Measurements from ENCODE around the gene MUCL1. TPM values are rescaled to one million over a fixed set of nuclear protein-coding genes. Genes with fewer than 3 reads are reported as not detected.

The MUCL1 gene
- total and polyA plus RNA-seq, 2 of the 13 experiments (the other 11 are each of a cell fraction or from before 2014, with no cell fraction given): not detected

DNA sequence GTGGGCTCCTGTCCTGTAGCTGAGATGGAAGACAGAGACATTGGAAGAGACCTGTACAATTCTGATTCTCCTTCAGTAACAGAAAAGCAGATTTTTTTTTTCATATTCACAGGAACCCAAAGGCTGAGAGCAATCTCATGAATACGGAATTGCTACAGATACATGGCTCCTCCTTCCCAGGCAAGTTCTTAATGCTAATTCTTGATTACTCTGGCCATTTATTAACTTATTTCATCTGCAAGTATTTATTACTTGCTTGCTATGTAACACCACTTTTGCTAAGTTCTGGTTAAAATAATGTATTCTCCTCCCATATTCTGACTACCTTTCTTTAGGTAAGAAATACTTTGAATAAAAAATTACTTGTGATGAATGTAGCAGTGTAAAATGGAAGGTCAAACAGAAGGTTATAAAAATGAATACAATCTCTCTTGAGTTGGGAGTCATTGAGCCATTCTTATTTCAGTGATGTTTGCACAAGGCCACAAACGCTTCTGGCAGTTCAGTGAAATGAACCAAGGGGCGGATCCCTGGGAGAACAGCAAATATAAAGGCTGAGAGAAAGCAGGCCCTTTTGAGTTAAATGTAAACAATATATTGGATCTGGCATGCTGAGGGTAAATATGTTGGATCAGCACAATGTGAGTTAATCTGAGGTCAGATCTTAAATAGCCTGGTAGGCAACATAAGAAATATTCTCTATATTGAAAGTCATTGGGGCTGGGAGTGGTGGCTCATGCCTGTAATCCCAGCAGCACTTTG lies 37.6 kb downstream of the MUCL1 start (continued):
- TF ChIP-seq, protein P1, sequence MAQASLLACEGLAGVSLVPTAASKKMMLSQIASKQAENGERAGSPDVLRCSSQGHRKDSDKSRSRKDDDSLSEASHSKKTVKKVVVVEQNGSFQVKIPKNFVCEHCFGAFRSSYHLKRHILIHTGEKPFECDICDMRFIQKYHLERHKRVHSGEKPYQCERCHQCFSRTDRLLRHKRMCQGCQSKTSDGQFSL (CRISPR knock-in tag; IDR thresholded peaks at IDR 0.05): no peak
- TF ChIP-seq, protein P2, sequence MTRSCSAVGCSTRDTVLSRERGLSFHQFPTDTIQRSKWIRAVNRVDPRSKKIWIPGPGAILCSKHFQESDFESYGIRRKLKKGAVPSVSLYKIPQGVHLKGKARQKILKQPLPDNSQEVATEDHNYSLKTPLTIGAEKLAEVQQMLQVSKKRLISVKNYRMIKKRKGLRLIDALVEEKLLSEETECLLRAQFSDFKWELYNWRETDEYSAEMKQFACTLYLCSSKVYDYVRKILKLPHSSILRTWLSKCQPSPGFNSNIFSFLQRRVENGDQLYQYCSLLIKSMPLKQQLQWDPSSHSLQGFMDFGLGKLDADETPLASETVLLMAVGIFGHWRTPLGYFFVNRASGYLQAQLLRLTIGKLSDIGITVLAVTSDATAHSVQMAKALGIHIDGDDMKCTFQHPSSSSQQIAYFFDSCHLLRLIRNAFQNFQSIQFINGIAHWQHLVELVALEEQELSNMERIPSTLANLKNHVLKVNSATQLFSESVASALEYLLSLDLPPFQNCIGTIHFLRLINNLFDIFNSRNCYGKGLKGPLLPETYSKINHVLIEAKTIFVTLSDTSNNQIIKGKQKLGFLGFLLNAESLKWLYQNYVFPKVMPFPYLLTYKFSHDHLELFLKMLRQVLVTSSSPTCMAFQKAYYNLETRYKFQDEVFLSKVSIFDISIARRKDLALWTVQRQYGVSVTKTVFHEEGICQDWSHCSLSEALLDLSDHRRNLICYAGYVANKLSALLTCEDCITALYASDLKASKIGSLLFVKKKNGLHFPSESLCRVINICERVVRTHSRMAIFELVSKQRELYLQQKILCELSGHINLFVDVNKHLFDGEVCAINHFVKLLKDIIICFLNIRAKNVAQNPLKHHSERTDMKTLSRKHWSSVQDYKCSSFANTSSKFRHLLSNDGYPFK (CRISPR knock-in tag; IDR thresholded peaks at IDR 0.05; ENCODE audit: borderline replicate concordance): no peak
- TF ChIP-seq FIP1L1 (IDR thresholded peaks at IDR 0.05; ENCODE audit: borderline replicate concordance, insufficient read depth, low read depth, low read length) (no peak), JUNB (CRISPR knock-in tag; IDR thresholded peaks at IDR 0.05; ENCODE audit: borderline replicate concordance) (no peak), HOXA3 (CRISPR knock-in tag; IDR thresholded peaks at IDR 0.05) (no peak), FOXJ3 (CRISPR knock-in tag; IDR thresholded peaks at IDR 0.05; ENCODE audit: borderline replicate concordance) (peak; percentile 48; the same call in 1 of the 2 replicates), ZNF883 (CRISPR knock-in tag; IDR thresholded peaks at IDR 0.05; ENCODE audit: not compliant biosample characterization) (no peak), ZNF274 (CRISPR knock-in tag; IDR thresholded peaks at IDR 0.05) (no peak), ZNF75D (CRISPR knock-in tag; IDR thresholded peaks at IDR 0.05; ENCODE audit: borderline replicate concordance) (no peak), MLLT10 (CRISPR knock-in tag; IDR thresholded peaks at IDR 0.05) (no peak), SAP130 (CRISPR knock-in tag; IDR thresholded peaks at IDR 0.05; ENCODE audit: low read depth) (peak; percentile 15; the same call in 1 of the 2 replicates), ZNF670 (CRISPR knock-in tag; IDR thresholded peaks at IDR 0.05; ENCODE audit: borderline replicate concordance) (no peak)
- TF ChIP-seq, protein P3, sequence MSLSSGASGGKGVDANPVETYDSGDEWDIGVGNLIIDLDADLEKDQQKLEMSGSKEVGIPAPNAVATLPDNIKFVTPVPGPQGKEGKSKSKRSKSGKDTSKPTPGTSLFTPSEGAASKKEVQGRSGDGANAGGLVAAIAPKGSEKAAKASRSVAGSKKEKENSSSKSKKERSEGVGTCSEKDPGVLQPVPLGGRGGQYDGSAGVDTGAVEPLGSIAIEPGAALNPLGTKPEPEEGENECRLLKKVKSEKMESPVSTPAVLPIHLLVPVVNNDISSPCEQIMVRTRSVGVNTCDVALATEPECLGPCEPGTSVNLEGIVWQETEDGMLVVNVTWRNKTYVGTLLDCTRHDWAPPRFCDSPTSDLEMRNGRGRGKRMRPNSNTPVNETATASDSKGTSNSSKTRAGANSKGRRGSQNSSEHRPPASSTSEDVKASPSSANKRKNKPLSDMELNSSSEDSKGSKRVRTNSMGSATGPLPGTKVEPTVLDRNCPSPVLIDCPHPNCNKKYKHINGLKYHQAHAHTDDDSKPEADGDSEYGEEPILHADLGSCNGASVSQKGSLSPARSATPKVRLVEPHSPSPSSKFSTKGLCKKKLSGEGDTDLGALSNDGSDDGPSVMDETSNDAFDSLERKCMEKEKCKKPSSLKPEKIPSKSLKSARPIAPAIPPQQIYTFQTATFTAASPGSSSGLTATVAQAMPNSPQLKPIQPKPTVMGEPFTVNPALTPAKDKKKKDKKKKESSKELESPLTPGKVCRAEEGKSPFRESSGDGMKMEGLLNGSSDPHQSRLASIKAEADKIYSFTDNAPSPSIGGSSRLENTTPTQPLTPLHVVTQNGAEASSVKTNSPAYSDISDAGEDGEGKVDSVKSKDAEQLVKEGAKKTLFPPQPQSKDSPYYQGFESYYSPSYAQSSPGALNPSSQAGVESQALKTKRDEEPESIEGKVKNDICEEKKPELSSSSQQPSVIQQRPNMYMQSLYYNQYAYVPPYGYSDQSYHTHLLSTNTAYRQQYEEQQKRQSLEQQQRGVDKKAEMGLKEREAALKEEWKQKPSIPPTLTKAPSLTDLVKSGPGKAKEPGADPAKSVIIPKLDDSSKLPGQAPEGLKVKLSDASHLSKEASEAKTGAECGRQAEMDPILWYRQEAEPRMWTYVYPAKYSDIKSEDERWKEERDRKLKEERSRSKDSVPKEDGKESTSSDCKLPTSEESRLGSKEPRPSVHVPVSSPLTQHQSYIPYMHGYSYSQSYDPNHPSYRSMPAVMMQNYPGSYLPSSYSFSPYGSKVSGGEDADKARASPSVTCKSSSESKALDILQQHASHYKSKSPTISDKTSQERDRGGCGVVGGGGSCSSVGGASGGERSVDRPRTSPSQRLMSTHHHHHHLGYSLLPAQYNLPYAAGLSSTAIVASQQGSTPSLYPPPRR (CRISPR knock-in tag; IDR thresholded peaks at IDR 0.05; ENCODE audit: borderline replicate concordance): peak; percentile 96
- TF ChIP-seq, protein P4, sequence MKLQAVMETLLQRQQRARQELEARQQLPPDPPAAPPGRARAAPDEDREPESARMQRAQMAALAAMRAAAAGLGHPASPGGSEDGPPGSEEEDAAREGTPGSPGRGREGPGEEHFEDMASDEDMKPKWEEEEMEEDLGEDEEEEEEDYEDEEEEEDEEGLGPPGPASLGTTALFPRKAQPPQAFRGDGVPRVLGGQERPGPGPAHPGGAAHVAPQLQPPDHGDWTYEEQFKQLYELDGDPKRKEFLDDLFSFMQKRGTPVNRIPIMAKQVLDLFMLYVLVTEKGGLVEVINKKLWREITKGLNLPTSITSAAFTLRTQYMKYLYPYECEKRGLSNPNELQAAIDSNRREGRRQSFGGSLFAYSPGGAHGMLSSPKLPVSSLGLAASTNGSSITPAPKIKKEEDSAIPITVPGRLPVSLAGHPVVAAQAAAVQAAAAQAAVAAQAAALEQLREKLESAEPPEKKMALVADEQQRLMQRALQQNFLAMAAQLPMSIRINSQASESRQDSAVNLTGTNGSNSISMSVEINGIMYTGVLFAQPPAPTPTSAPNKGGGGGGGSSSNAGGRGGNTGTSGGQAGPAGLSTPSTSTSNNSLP (IDR thresholded peaks at IDR 0.05; ENCODE audit: low read depth, low read length): peak; percentile 76; the same call in 1 of the 2 replicates
- TF ChIP-seq, protein P5, sequence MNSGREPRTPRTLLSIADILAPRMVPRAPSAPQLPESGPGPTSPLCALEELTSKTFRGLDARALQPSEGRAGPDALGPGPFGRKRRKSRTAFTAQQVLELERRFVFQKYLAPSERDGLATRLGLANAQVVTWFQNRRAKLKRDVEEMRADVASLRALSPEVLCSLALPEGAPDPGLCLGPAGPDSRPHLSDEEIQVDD (CRISPR knock-in tag; IDR thresholded peaks at IDR 0.05; ENCODE audit: borderline replicate concordance): no peak
- TF ChIP-seq, protein P6, sequence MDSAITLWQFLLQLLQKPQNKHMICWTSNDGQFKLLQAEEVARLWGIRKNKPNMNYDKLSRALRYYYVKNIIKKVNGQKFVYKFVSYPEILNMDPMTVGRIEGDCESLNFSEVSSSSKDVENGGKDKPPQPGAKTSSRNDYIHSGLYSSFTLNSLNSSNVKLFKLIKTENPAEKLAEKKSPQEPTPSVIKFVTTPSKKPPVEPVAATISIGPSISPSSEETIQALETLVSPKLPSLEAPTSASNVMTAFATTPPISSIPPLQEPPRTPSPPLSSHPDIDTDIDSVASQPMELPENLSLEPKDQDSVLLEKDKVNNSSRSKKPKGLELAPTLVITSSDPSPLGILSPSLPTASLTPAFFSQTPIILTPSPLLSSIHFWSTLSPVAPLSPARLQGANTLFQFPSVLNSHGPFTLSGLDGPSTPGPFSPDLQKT (CRISPR knock-in tag; IDR thresholded peaks at IDR 0.05; ENCODE audit: borderline replicate concordance): no peak

All from HepG2 (cell line).